Choroid plexus epithelial cell (primary cell): ENCODE results near the gene PPP1R9A.

ENCODE experiments used
- DNase-seq: peaks from one replicate; pipeline ENCODE4 v3.0.0-alpha.2; 2010; ENCODE audit warnings: low read depth
- H3K4me3 ChIP-seq: 2 replicates; pipeline ENCODE4 v1.5.1; 2011; ENCODE audit warnings: low read depth, mild to moderate bottlenecking, control low read depth, low read length, moderate library complexity
- TF ChIP-seq, protein P1 (sequence below): conservative IDR thresholded peaks from 2 replicates; pipeline ENCODE4 v1.5.1; 2011; ENCODE audit warnings: low read depth, mild to moderate bottlenecking, control low read depth, inconsistent platforms, low read length, moderate library complexity

The PPP1R9A gene

DNA sequence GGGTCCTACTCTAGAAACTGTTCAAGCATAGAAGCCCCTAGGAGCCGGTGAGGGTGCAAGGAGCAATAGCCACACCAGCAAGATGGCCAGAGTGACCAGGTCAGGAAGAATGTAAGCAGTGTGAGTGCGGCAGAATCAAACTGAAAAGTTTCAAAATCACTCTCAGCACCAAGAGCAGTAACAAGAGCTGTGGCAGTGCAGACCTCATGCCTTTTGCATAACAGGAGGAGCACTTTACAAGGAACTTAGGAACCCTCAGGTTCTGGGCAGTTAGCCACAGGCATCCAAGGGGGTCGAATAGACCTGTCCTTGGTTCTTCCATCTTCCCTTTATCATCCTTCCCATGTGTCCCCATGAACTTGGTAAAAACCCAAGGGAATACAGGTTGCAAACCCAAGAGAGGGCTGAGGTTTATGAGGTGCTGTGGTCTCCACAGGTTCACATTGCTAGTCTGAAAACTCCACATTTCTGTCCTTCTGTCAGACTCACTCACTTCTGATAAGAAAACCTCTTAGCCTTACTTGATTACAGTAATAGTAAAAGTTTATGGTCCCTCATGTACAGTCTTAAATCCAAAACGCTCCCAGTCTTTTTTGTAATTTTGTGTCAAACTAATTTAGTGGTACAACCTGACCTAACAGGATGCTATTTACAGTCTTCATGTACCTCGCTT lies 338.6 kb downstream of the PPP1R9A start:
- DNase-seq: peak; percentile 6
- TF ChIP-seq, protein P1, sequence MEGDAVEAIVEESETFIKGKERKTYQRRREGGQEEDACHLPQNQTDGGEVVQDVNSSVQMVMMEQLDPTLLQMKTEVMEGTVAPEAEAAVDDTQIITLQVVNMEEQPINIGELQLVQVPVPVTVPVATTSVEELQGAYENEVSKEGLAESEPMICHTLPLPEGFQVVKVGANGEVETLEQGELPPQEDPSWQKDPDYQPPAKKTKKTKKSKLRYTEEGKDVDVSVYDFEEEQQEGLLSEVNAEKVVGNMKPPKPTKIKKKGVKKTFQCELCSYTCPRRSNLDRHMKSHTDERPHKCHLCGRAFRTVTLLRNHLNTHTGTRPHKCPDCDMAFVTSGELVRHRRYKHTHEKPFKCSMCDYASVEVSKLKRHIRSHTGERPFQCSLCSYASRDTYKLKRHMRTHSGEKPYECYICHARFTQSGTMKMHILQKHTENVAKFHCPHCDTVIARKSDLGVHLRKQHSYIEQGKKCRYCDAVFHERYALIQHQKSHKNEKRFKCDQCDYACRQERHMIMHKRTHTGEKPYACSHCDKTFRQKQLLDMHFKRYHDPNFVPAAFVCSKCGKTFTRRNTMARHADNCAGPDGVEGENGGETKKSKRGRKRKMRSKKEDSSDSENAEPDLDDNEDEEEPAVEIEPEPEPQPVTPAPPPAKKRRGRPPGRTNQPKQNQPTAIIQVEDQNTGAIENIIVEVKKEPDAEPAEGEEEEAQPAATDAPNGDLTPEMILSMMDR: no peak
- H3K4me3 ChIP-seq: no peak overlapping the region

DNA sequence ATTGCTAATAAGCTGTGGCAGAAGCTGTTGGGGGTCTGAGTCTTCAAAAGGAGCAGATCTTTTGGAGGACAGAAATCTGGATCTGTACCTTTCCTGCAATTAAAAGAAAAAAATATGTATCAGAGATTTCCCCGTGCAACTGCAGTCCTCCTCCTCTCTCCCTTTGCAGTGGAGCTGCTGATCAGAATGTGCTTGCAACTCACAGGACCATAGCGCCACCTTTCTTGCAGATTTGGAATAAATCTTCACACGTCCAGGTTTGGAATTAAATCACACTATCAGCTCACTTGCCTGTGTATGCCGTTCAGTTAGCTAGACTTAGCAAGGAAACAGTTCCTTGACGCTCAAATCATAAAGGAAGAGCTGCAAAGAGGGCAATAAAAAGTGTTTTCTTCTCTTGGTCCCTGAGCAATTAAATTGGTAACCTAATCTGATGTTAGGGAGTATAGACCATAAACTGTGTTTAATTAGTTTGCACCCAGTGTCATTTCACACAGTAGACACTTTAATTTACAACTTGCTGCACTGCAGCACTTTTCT lies 339.5 kb downstream of the PPP1R9A start:
- peak; percentile 93 for DNase-seq
- peak overlapping the region; percentile 40 for H3K4me3 ChIP-seq
- TF ChIP-seq, protein P1: peak; percentile 86

DNA sequence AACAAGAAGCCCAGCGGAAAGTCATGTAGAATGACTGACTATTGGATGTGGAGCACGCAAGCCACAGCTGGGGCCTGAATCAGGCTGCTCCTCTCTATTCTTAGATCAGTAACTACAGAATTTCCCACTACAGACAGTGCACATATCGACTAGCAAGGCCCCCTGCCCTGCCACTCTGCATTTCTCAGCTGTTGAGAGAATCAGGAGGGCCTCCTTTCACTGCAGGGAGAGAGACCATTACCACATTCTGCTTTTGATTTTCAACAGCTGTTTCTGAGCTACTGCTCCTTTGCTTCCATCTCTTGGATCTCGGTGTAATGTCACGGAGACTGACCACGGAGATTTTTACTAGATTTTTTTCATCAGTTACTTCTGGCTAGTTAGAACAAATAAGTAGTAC lies 343.2 kb downstream of the PPP1R9A start:
- TF ChIP-seq, protein P1: no peak
- no peak for DNase-seq
- no peak overlapping the region for H3K4me3 ChIP-seq

DNA sequence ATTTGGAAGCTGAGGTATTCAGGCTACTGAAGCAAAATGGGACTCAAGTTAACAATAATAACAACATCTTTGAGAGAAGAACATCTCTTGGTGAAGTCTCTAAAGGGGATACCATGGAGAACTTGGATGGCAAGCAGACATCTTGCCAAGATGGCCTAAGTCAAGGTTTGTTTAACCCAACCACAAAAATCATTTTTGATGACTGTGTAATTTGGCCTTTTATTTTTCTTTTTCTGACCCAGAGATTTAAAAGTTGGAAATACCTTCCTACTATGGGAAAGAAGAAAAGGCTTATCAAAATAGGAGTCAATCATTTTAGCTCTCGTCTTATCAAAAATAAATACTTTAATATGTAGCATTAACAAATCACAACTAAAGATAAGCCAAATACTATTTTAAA lies 344.6 kb downstream of the PPP1R9A start:
- TF ChIP-seq, protein P1: no peak
- no peak for DNase-seq
- H3K4me3 ChIP-seq: no peak overlapping the region

DNA sequence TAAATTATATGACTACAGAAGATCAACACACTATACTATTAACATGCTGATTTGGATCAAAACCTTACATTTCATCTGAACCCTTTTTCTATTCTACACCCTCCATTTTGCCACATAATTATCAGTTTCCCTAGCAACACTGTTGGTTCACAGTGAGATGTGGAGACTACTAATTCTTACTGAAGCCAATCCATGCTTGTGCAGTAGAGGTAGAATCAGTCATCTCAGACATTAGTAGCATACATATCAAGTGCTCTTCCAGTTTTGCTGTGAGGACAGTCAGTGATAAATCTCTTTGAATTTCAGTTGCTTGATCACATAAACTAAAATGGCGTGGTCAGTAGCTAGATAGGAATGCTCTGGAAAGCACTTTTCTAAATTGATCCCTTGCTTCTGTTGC lies 346.6 kb downstream of the PPP1R9A start:
- DNase-seq: no peak
- H3K4me3 ChIP-seq: no peak overlapping the region
- TF ChIP-seq, protein P1: no peak

DNA sequence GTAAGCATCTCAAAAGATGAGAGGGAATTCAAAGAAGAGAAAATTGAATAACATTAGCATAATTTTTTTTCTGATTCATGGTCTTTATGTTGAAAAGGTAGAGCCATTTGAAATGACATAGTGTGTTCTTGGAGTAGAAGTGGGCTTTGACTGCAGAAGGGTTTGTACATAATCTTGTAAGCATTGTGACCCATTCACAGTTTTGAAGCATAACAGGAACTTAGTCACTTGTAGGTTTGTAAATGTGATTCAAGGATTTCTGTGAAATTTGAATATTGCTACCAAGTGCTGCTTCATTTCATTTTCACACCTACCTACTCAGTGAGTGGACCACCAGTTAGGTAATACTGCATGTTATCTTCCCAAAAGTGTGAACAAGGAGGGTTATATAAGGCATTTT lies 348.3 kb downstream of the PPP1R9A start:
- DNase-seq: no peak
- H3K4me3 ChIP-seq: no peak overlapping the region
- TF ChIP-seq, protein P1: no peak

DNA sequence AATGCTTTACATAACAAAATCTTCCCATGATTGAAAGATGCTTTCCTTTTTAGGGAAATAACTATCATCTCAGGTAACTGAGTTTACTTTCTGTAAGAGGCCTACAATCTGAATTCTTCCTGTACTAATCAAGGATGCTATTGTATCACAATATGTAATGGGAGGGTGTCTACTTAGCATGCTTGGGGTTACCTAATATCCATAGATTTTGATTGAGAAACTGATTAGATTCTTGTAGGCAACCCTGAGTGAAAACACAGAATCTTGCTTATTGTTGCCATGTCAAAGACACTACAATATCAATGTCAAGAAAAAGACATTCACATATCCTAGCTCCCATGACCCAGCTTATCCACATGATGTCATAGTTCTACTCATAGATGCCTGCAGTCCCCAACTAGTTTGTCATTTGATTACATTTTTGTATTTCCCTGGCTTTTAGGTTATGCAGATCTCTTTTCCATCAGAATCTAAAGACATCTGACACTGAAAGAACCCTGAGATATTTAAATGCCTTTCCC lies 354.6 kb downstream of the PPP1R9A start:
- H3K4me3 ChIP-seq: no peak overlapping the region
- TF ChIP-seq, protein P1: no peak
- DNase-seq: no peak
